HG02943 (cell line): ENCODE data around the gene KRT75.
"Not testable (repeated sequence)": the region's sequence is repeated elsewhere in the genome, so short reads cannot be mapped to it uniquely, and the experiment has no call there.

Experiments
- ATAC-seq: cut with Tn5 transposase; IDR thresholded peaks from one replicate; pipeline ENCODE4 v1.9.1; 2021; ENCODE audit warnings: mild to moderate bottlenecking, low read depth, moderate library complexity; ENCODE audit not compliant: unreplicated experiment

Gene KRT75

DNA sequence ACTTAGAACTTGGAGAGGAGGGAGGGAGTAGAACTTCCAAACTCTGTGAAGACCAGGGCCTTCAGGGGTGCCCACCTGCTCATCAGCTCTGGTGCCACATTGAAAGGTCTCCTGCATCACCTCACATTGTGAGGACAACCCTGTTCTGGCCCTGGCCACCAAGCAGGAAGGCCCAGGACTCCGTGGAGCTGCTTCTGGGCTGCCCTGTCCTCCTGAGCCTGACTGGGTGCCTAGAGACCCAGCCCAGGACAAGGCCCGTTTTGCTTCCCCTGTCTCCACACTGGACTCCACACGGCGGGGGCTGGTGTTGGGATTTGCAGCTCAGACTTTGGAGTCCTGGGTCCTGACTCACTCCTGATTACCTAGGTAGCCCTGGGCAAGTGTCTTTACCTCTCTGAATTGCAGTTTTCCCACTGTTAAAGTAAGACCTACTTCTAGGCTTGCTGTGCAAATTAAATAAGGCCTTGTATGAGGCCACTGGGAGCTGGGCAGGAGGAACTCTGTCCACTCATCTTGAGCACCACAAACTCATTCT lies 15.5 kb downstream of the KRT75 start:
- ATAC-seq, result no peak

DNA sequence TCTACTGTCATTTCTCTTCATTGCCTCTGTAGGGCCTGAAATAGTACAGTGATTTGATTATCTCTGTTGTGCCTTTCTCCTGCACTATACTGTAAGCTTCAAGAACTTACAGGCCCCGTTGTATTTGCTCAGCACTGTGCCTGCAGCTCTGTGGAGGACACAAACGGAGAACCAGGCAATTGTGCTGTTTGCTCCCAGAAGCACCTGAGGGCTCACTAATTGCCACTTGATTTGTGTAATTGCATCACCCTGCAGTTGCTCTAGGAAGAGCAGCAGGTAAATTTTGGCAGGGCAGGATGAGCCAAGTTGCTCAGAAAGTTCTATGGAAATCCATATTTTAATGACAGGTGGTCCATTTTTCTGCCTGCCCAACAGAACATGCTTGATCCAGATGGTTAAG lies 16.4 kb downstream of the KRT75 start:
- ATAC-seq, result no peak

DNA sequence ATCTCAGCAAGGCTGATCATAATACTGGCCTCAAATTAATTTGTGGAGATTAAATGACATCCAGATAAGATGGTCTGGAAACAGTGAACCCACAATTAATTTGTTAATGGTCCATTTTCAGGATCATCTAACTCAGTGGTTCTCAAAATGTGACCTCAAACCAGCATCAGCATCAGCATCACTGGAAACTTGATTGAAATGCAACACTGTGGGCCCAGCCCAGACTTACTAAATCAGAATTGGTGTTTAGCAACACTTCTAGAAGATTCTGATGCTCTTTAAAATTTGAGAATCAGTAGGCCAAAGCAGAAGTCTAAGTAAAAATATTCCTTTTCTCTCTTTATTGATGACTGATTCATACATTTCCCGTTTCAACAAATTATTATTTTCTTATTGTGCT lies 17.4 kb downstream of the KRT75 start:
- no peak for ATAC-seq

DNA sequence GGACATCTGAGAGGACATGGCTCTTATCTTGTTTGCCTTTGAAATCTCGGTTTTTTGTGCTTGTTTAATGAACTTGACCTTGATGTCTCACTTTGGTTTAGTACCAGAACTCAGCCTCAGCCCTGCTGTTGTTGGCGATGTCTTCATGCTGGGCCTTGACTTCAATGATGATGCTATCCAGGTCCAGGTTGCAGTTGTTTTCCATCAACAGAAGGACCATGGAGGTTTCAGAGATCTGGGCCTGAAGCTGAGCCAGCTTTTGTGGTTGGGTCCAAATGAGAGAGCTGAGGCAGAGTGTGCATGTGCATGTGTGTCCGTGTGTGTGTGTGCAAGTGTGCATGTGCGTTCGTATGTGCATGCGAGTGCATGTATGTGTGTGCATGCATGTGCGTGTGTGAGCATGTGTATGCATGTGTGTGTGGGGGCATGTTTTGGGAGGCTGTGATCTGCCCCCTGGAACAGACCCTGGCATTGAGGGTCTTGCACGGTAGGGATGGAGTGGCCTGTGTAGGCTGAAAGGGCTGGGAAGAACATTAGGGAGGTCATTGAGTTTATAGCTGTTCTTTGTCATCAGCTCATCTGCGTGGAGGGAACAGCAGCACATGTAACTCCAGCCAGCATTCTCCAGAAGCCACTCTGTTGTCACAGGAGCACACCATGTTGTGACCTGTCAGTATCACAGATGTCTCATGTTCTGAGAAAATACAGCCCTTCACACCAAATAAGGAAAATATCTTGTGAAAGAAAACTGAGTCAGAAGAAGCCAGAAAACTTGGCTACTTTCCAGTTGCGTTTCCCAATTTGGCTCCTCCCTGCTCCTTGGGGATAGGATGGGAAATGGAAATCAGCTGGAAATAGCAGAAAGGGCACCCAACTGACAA lies 18.1 kb downstream of the KRT75 start:
- no peak for ATAC-seq

DNA sequence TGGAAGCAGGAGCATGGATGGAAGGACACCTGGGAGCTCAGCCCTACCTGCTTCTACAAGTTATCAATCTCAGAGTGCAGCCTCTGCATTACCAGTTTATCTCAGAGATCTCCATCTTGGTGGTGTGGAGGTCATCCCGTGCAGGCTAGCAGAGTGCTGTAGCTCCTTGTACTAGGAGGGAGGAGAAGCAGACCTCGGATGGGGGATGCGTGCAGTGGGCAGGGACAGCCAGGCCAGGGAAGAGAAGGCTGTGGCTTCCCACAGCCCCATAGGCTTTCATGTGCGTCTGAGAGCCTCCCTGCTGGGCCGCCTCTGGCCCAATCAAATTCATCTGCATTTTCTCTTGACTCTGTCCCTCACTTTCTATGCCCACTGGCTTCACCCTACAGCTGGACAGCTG lies 19.2 kb downstream of the KRT75 start:
- no peak for ATAC-seq

DNA sequence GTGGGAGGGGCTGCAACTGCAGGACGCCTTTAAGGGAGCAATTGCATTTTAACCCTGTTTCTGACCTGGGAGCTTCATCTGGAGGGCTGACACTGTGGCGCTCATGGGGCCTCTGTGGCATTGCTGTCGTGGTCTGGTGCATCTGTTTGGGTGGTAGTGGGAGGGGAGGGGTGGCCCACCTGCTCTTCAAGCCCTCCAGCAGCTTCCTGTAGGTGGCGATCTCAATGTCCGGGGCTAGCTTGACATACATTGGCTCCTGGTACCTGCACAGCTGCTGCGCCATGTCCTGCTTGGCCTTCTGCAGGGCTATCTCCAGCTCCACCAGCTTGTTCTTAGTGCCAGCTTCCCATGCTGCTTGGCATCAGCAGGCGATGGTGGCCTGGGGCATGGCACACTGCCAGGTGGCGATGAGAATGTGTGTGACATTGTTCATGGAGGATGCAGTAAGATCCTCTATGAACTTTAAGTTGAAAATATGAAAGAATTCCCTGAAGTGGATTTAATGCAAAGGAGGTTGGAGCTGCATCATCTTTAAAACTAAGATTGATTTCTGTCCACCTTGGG lies 20.3 kb downstream of the KRT75 start:
- ATAC-seq, result no peak

DNA sequence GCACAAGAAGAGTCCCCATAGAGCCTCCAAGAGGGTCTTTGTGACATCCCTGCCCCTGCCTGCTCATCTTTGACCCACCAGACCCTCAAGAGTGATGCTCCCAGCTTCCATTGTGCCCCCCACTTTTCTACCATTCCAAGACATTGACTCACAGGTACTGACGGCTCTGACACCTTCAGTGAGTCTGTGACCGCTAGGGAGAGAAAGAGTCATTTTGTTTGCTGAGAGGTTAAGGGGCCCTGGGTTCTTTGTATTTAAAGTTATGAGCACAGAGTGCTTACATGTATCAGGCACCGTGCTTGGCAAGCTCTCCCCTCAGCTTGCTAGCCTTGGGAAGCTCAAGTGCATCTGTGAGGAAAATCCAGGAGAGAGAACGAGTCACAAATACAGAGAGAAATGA lies 21.0 kb downstream of the KRT75 start:
- ATAC-seq, result no peak

DNA sequence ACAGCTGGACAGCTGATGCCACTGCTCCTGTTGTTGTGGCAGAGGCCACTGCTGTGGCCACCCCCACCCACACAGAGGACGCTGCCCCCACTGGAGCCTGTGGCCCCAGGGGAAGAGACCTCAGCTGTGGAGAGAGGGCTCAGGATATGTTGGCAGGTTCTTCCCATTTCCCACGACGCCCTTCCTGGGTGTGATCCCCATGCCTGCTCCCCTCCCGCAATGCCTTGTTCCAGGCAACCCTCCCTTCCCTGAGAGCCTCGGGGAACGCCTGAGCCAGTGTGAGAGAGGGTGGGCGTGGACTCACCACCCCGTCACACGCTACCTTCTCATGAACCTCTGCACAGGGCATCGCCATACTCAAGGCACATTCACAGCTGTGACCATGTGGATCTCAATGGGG lies 22.4 kb downstream of the KRT75 start:
- no peak for ATAC-seq

DNA sequence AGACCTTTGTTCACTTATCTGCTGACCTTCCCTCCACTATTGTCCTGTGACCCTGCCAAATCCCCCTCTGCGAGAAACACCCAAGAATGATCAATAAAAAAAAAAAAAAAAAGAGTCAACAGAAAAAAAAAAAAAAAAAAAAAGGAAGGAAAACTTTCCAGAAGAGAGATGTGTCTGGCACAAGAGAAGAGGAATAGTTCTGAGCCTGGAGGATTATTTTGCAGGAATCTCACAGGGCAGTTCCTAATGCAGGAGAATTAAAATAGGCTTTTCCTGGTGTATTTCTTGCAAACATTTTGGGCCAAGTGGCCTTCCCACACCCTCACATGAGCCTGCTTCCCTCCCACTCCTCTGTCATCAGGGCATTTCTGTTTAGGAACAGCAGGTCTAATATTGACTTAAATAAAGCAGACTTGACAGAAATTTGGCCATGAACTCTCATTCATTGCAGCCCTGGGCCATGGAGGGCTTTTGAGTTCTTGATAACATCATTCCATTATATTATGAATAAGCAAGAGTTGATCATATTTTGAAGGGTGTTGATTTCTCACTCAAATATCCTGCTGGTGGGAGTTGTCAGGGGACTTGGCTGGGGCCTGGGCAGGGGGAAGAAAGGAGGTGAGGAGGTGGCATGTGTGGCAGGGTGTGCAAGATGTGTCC lies 23.5 kb downstream of the KRT75 start:
- ATAC-seq, result not testable (repeated sequence)

DNA sequence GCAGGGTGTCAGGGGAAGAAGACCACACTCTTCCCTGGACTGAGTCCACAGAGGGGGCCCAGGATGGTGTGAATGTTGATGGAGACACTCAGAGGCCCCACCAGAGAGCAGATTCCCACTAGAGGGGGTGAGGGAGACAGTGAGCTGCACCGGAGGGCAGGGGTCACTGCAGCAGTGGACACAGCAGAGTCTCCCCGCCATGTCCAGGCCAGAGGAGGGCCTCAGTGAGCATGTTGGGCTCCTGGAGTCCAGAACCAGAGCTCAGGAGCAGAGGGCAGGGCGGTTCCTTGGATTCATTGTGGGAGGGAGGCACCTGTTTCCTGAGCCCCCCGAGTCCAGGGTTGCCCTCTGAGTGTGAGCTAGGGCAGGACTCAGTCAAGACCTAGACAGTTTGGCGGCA lies 26.3 kb downstream of the KRT75 start:
- no peak for ATAC-seq

DNA sequence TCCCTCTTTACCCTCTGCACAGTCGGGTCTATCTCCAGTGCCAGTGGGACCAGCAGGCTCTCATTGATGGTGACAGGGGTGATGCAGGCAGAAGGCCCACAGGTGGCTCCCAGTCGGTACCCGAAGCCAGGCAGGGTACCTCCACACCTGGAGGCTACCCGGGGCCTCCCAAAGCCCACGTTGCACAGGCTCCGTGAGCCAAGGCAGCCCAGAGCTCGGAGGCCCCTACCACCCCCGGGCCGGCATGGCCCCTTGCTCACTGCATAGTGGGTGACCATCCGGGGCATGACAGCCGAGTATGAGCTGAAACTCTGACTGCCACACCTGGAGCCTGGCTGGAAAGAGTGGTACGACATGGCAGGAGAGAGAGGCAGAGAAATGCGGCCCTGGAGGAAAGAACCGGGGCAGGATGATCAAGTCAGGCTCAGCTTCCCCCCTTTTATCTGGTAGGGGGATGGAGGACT lies 28.2 kb downstream of the KRT75 start, which contains the start of gene KRT82:
Gene KRT82 (minus strand): TSS at position 414 of the 464 bp plus-strand sequence. CDS start 58 bp downstream, at position 356.
- no peak for ATAC-seq

DNA sequence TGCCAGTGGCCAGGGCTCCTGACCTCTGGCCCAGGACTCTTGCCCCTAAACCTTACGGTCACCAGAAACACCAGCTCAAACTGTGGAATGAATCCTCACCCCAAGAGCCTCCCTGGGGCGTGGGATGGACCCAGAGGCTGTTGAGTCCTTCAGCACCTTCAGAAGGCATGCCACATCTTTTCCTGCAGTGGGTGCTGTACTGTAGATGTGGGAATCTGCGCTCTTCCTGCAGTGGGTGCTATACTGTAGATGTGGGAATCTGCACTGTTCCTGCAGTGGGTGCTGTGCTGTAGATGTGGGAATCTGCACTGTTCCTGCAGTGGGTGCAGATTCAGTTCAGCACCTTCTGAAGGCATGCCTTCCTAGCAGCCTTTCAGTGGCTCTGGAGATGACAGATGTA lies 29.2 kb downstream of the KRT75 start:
- ATAC-seq, result no peak

DNA sequence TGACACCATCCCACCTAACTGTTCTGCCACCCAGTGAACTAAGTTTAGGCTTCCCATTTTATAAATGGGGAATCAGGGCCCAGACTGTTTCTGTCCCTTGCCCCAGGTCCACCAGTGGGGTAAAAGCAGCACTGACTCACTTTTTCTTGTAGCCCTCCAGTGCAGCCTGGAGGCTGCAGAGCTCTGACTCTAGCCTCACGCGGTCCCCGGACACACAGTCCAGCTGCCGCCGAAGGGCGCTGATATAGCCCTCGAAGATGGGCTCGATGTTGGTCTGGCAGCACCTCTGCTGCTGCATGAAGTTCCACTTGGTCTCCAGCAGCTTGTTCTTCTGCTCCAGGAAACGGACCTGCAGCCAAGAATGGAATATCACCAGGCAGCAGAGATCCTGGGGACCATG lies 30.6 kb downstream of the KRT75 start:
- ATAC-seq, result no peak

DNA sequence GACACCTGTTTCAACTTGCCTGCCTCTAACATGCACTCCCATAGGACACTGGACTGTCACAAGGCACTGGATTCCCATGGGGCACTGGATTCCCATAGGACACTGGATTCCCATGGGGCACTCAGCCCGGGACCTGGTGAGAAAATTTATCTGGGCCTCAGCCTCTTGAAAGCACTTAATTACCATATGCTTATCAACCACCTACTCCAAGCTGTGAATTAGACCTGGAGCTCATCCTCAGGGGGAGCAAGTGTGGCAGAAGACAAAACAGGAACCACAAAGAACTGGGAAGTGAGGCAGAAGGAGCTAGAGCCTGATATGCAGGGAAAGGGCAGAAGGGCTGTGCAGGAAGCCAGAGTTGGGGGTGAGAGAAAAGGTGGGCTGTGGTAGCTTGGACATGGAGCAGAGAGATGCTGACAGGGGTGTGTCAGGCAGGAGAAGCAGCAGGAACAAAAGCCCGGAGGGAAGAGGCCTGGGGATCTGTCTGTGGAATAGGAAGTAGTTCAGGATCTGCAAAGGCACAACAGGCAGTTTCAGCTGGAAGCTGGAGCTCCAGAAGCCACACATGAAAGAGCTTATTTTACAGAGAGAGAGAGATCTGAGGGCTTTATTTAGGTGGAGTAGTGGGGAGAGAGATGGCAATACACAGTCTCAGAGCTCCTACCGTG lies 31.2 kb downstream of the KRT75 start:
- no peak for ATAC-seq

DNA sequence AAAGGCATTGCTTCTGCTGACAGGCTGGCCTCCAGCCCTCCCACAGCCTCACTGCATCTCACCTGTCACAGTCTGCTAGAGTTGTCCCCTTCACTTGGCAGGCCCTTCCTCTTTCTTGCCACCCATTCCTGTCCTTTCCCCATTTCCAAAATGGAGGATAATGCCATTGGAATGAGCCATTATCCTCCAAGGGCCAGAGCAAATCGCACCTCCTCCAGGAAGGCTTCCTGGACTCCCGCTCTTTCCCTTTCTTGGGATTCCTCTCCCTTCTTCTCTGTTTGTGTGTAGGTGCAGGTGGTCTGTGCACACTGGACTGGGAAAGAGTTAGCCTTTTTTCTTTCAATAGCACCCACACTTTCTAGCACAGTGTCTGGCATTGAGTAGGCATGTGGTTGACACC lies 31.8 kb downstream of the KRT75 start:
- no peak for ATAC-seq

DNA sequence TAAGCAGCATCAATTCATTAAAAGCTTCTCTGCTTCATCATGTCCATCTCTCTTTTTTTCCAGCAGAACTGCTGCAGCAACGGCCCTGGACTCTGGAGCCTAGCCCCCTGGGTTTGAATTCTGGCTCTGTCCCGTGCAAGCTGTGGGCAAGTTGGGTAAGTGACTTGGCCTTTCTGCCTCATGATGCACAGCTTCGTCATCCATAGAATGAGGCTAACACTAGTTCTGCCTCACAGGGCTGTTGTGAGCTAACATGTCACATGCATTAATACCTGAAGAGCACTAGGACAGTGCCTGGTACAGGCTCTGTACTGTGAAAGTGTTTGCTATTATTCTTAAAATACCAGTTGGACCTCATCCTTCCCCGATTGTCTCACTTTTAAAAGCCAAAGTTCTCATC lies 32.2 kb downstream of the KRT75 start:
- no peak for ATAC-seq

DNA sequence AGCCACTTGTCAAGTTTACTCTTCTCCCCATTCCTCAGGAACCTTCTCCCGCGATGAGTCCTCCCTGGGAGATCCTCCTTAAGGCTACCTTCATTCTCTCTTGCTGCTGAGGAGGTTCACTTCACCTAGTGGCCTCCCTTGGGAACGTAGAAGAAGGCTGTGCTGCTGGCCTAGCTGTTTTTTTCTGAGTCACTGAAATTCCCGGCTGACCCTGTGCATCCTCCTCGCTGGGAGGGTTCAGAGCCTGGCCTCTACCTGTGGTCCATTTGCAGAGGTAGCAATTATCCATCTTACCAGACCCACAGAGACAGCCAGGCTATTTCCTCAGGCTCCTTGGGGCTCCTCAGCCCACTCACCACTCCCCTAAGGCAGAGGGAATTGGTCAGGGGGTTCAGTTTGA lies 32.6 kb downstream of the KRT75 start:
- ATAC-seq, result no peak

DNA sequence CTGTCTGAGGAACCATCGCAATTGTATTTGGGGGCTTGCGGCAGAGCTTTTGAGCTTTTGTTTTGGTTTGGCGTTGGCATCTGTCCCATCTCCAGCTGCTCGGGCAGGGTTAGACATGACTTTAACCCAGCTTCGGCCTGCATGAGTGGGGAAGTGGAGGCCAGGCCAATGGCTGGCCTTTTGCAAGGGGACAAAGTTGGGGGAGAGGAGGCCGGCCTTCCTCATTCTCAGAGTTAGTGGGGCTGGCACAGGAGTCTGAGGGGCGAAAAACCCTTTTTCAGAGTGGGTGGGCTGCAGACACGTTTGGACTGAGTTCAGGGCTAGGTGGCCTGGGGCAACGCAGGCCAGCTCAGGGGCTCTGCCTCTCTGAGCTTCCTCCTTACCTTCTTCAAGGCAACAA lies 33.3 kb downstream of the KRT75 start:
- ATAC-seq, result no peak

DNA sequence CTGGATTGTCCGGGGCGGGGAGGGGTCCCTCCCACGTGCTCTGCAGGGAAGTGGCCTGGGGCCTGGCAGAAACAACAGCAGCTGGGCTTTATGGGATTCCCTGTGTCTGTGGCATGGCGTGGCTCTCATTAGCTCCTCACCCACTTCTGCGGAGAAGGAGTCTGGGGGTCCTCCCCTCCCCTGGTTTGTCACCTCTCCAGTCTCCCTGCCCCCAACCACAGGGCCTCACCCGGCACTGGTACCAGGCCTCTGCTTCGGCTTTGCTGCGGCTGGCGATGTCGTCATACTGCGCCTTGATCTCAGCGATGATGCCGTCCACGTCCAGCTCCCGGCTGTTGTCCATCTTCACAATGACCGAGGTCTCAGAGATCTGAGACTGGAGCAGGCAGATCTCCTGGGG lies 34.4 kb downstream of the KRT75 start:
- no peak for ATAC-seq

DNA sequence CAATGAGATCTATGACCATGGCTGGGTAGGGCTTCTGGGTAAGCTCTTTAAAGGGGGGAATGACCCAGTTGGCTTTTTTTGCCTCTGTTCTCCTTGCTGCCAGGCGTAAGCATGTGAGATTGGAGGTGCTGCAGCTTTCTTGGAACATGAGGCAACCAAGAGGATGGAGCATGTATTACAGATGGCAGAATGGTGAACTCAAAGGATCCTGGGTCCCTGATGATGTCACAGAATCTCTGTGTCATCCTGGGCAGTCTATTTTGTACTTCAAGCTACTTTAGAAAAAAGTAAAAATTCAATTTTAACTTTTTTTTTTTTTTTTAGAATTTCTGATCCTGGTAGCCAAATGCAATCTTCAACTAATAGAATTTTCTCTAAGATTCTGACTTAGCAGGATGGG lies 36.0 kb downstream of the KRT75 start:
- ATAC-seq, result no peak

DNA sequence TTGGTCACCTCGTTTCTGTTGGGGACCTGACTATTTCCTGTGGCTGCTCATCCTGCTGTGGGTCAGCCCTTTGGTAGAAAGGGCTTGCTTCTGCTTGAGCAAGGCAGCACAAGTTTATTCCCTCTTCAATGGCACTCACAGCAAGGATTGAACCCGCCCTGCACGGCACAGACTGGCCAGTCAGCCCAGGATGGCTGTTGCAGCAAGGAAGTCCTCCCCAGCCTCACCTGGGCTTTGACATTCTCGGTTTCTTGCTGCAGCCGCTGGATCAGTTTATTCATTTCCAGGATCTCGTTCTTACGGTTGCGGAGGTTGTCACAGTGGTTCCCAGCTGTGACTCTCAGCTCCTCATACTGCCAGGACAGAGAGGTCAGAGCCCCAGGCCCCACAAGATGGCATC lies 37.5 kb downstream of the KRT75 start:
- no peak for ATAC-seq
